Body of pancreas (tissue), 4 donors: ENCODE data around the gene WNT11.

Source experiments
- CTCF ChIP-seq, 7 experiments: fragments of 450-650 bp in 4 of 7; fragments of 200-600 bp in 3 of 7; sonication (generic) in 3 of 7; IDR thresholded peaks; one replicate each; pipeline ENCODE4 v1.5.1; 2016 to 2019; ENCODE audit warnings: antibody characterized with exemption in 7 of 7
- POLR2A ChIP-seq, 3 donors: fragments of 450-650 bp; IDR thresholded peaks; one replicate each; pipeline ENCODE4 v1.6.1; 2016; ENCODE audit warnings: antibody characterized with exemption in 3 of 3, mild to moderate bottlenecking in 2 of 3

GRCh38 chr11:76200006-76200940, 6.0 kb downstream of the WNT11 start:
- TF ChIP-seq CTCF (IDR thresholded peaks at IDR 0.05) (no peak), POLR2A (IDR thresholded peaks at IDR 0.05) (no peak)
